ENCODE measurements around the gene HRAS.
A peak's percentile ranks its signal among the peaks of the same experiment; 100 is the strongest.

HRAS gene

DNA sequence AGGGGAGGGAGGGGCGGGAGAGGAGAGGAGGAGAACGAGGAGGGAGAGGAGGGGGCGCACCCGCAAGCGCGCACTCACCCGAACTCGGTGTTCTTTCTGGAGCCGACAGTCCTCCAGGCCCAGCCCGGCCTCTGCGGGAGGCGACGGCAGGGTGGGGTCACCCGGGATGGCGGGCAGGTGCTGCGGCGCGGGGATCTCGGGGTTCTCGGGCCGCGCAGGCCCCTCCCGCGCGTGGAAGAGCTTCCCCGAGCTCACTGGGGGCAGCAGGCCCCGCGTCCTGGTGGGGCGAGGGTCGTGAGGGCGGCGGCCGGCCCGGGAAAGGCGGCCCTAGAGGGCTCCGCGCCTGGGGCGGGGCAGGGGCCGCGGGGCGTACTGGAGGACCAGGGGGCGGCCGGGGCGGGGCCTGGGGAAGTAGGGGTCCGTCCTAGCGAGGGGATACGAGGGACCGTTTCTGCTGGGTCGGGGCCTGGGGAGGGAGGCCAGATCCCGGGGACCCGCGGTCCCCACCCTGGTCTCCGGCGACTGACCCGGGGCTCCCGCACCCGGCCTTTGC lies 19.9 kb upstream of the HRAS start:
- H3K4me3 ChIP-seq (ENCODE audit: low read depth, low read length) = no peak overlapping the region
- TF ChIP-seq, protein P1, sequence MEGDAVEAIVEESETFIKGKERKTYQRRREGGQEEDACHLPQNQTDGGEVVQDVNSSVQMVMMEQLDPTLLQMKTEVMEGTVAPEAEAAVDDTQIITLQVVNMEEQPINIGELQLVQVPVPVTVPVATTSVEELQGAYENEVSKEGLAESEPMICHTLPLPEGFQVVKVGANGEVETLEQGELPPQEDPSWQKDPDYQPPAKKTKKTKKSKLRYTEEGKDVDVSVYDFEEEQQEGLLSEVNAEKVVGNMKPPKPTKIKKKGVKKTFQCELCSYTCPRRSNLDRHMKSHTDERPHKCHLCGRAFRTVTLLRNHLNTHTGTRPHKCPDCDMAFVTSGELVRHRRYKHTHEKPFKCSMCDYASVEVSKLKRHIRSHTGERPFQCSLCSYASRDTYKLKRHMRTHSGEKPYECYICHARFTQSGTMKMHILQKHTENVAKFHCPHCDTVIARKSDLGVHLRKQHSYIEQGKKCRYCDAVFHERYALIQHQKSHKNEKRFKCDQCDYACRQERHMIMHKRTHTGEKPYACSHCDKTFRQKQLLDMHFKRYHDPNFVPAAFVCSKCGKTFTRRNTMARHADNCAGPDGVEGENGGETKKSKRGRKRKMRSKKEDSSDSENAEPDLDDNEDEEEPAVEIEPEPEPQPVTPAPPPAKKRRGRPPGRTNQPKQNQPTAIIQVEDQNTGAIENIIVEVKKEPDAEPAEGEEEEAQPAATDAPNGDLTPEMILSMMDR (IDR thresholded peaks at IDR 0.05; ENCODE audit: borderline replicate concordance, insufficient read depth, low read depth, low read length) = no peak

DNA sequence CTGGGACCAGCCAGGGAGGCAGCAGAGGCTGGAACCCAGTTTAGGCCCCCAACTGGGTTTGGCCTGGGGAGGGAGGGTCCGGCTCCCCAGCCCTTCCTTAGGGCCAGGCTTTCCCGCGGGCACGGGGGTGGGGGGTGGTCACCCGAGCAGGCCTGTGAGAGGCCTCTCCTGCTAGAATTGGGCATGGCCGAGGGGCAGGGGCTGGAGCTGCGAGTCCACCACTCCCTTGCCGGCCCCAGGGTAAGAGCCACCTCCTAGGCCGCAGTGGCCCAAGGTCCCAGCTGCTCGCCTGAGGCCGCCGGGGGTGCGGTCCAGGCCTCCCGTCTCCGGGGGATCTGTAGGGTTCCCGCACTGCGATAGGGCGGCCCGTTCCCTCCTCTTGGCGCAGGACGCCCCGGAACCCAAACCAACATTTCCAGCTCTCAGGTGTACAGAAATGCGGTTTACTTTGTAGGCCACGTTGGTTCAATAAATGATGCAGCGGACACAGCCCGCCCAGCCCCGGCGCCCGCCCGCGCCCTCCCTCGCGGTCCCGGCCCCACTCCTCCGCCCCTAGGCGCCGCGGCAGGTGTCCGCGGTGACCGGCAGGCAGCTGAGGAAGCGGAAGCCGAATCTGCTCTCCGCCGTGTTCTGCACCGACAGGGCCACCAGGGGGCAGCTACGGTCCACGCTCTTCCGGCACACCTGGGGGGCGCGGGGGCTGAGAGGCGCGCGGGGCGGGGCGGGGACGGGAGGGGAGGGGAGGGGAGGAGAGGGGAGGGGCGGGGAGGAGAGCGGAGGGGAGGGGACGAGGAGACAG lies 19.3 kb upstream of the HRAS start:
- TF ChIP-seq, protein P1 (IDR thresholded peaks at IDR 0.05; ENCODE audit: borderline replicate concordance, insufficient read depth, low read depth, low read length) = peak; percentile 78
- no peak overlapping the region for H3K4me3 ChIP-seq (ENCODE audit: low read depth, low read length)

DNA sequence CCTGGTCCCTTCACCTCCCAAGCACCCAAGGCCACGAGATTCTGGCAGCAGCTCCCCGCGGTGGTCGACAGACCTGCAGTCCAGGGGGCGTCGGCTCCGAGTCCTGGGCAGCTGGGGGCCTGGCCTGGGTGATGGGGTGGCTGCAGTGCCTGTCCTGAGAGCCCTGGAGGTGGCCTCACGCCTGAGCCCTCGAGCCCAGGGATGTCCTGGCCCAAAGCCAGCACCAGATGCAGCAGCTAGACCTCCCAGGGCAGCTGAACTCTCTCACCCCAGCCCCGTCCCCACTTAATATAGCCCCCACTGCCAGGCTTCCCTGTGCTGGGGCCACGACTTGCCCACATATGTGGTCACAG lies 18.6 kb upstream of the HRAS start:
- H3K4me3 ChIP-seq (ENCODE audit: low read depth, low read length) = no peak overlapping the region

DNA sequence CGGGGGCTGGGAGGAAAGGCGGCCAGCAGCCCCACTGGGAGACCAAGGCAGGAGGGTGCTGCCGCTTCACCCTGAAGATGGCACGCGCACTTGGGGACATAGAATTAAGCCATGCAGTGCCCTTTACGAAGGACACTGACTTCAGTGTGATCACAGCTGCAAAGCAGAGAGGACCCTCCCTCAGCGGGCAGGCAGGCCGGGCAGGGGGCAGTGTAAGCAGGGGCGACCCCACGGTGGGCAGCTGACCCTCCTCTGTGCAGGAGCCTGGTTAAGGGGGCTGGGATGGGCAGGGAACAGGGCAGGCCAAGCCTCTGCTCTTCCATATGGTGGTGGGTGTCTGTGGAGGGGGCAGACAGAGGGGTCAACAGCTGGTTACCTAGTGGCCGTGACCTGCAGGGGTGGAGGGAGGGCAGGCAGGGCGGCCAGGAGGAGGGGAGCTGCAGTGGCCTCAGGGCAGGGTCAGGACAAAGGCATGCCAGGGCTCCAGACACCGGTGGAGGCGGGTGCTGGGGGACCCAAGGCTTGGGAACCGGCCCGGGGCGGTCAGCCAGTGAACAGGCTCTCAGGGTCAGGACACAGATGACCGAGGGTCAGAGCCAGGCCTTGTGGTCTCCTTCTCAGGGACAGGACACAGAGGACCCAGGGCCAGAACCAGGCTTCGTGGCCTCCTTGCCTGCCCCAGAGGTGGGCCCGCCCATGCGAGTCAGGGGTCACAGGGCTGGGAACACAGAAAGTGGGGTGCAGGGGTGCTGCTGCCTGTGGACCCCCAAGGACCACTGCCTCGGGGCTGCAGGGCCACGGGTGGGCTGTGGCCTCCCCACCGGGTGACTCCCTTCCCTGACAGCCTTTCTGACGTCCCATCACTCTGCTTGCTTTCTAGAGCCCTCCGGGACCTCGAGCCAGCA lies 18.0 kb upstream of the HRAS start:
- TF ChIP-seq, protein P1 (IDR thresholded peaks at IDR 0.05; ENCODE audit: borderline replicate concordance, insufficient read depth, low read depth, low read length) = no peak

More for the DNA sequence above, 18.6 kb upstream of the HRAS start:
- TF ChIP-seq, protein P1 (IDR thresholded peaks at IDR 0.05; ENCODE audit: borderline replicate concordance, insufficient read depth, low read depth, low read length) = no peak

DNA sequence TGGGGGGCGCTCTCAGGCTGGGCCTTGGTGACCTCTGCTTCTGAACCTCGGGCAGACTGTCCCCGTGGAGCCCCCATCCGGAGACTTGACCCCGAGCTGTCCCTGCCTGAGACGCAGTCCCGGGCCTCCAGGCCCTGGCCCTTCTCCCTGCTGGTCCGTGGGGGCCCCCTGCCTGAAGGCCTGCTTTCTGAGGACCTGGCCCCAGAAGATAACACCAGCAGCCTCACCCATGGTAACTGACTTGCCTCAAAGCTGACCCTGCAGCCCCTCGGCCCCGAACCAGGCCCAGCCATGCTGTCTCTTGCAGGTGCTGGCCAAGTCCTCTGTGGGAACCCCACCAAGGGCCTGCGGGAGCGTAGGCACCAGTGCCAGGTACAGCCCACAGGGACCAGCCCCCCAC lies 16.2 kb upstream of the HRAS start:
- TF ChIP-seq, protein P1 (IDR thresholded peaks at IDR 0.05; ENCODE audit: borderline replicate concordance, insufficient read depth, low read depth, low read length) = no peak
- H3K4me3 ChIP-seq (ENCODE audit: low read depth, low read length) = no peak overlapping the region

More for the DNA sequence above, 18.0 kb upstream of the HRAS start:
- H3K4me3 ChIP-seq (ENCODE audit: low read depth, low read length) = no peak overlapping the region

DNA sequence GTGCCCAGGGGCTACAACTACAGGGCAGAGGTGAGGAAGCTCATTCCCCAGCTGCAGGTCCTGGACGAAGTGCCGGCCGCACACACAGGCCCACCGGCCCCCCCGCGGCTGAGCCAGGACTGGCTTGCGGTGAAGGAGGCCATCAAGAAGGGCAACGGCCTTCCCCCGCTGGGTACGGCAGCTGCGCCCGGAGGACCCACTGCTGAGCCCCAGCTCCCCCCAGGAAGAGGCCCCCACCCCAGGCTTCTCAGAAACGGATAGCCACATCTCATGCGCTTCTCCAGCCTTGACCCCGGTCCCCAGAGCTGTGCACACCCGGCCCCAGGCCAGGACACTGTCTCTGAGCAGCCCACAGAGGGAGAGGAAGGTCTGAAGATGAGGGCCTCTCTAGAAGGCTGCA lies 15.8 kb upstream of the HRAS start:
- TF ChIP-seq, protein P1 (IDR thresholded peaks at IDR 0.05; ENCODE audit: borderline replicate concordance, insufficient read depth, low read depth, low read length) = no peak
- no peak overlapping the region for H3K4me3 ChIP-seq (ENCODE audit: low read depth, low read length)
